Measurements from ENCODE around the gene RAB30.

GRCh38 chr11:83060965-83061364, 10.7 kb downstream of the RAB30 start:
- TF ChIP-seq POLR2AphosphoS5 (IDR thresholded peaks at IDR 0.05; ENCODE audit: insufficient read depth in 1 of 2, low read depth in 1 of 2) (no peak), CTCF (IDR thresholded peaks at IDR 0.05) (no peak), POLR2A (IDR thresholded peaks at IDR 0.05) (no peak)
